Measurements from ENCODE around the gene OGN. TPM values are rescaled to one million over a fixed set of nuclear protein-coding genes. Genes with fewer than 3 reads are reported as not detected.
A peak's percentile ranks its signal among the peaks of the same experiment; 100 is the strongest.

OGN gene
- total RNA-seq, 1 donor from 2014 or later = not detected

- Histone ChIP-seq H3K4me3 (ENCODE audit: low read depth, low read length) (no peak overlapping the region), H3K36me3 (ENCODE audit: control insufficient read depth, insufficient read depth, low read length) (no peaks in the 10 kb centered on the region), H3K27me3 (ENCODE audit: control insufficient read depth, insufficient read depth, low read length) (no peaks in the 10 kb centered on the region)
- peak; percentile 17 for DNase-seq (ENCODE audit: low read depth)
- TF ChIP-seq CTCF (IDR thresholded peaks at IDR 0.05; ENCODE audit: insufficient read depth, low read length, severe bottlenecking) = no peak
- FAIRE-seq = no peak
Measured at GRCh38 chr9:92380603-92381002, 23.8 kb downstream of the OGN start.

GRCh38 chr9:92378865-92379560, 25.4 kb downstream of the OGN start:
- TF ChIP-seq CTCF (IDR thresholded peaks at IDR 0.05; ENCODE audit: insufficient read depth, low read length, severe bottlenecking) = no peak
- Histone ChIP-seq H3K27me3 (ENCODE audit: control insufficient read depth, insufficient read depth, low read length) (no peaks in the 10 kb centered on the region), H3K36me3 (ENCODE audit: control insufficient read depth, insufficient read depth, low read length) (no peaks in the 10 kb centered on the region), H3K4me3 (ENCODE audit: low read depth, low read length) (no peak overlapping the region)
- DNase-seq (ENCODE audit: low read depth) (peak; percentile 39), FAIRE-seq (no peak)

- no peak for FAIRE-seq
- Histone ChIP-seq H3K36me3 (ENCODE audit: control insufficient read depth, insufficient read depth, low read length) (no peaks in the 10 kb centered on the region), H3K27me3 (ENCODE audit: control insufficient read depth, insufficient read depth, low read length) (no peaks in the 10 kb centered on the region), H3K4me3 (ENCODE audit: low read depth, low read length) (no peak overlapping the region)
- TF ChIP-seq CTCF (IDR thresholded peaks at IDR 0.05; ENCODE audit: insufficient read depth, low read length, severe bottlenecking) = no peak
- DNase-seq (ENCODE audit: low read depth) = no peak
Measured at GRCh38 chr9:92377876-92378275, 26.5 kb downstream of the OGN start.

- DNase-seq (ENCODE audit: low read depth) = no peak
Measured at GRCh38 chr9:92373167-92373566, 31.2 kb downstream of the OGN start.

GRCh38 chr9:92369075-92369474, 35.3 kb downstream of the OGN start:
- TF ChIP-seq CTCF (IDR thresholded peaks at IDR 0.05; ENCODE audit: insufficient read depth, low read length, severe bottlenecking) = no peak
- no peak for FAIRE-seq
- Histone ChIP-seq H3K4me3 (ENCODE audit: low read depth, low read length) (no peak overlapping the region), H3K27me3 (ENCODE audit: control insufficient read depth, insufficient read depth, low read length) (no peaks in the 10 kb centered on the region), H3K36me3 (ENCODE audit: control insufficient read depth, insufficient read depth, low read length) (no peaks in the 10 kb centered on the region)
- no peak for DNase-seq (ENCODE audit: low read depth)

More at GRCh38 chr9:92373167-92373566, 31.2 kb downstream of the OGN start:
- H3K27me3 ChIP-seq (ENCODE audit: control insufficient read depth, insufficient read depth, low read length) = no peaks in the 10 kb centered on the region
- no peaks in the 10 kb centered on the region for H3K36me3 ChIP-seq (ENCODE audit: control insufficient read depth, insufficient read depth, low read length)
- no peak overlapping the region for H3K4me3 ChIP-seq (ENCODE audit: low read depth, low read length)
- no peak for FAIRE-seq
- TF ChIP-seq CTCF (IDR thresholded peaks at IDR 0.05; ENCODE audit: insufficient read depth, low read length, severe bottlenecking) = no peak

- Histone ChIP-seq H3K36me3 (ENCODE audit: control insufficient read depth, insufficient read depth, low read length) (no peaks in the 10 kb centered on the region), H3K27me3 (ENCODE audit: control insufficient read depth, insufficient read depth, low read length) (no peaks in the 10 kb centered on the region), H3K4me3 (ENCODE audit: low read depth, low read length) (no peak overlapping the region)
- no peak for TF ChIP-seq CTCF (IDR thresholded peaks at IDR 0.05; ENCODE audit: insufficient read depth, low read length, severe bottlenecking)
- no peak for FAIRE-seq
- no peak for DNase-seq (ENCODE audit: low read depth)
Measured at GRCh38 chr9:92360083-92360482, 44.3 kb downstream of the OGN start.

All from bronchial epithelial cell (primary cell).